Measurements from ENCODE around the gene KRT4. TPM values are rescaled to one million over a fixed set of nuclear protein-coding genes. Genes with fewer than 3 reads are reported as not detected.

The KRT4 gene
- total RNA-seq, 1 experiment from 2014 or later, result 5.2 TPM

DNA sequence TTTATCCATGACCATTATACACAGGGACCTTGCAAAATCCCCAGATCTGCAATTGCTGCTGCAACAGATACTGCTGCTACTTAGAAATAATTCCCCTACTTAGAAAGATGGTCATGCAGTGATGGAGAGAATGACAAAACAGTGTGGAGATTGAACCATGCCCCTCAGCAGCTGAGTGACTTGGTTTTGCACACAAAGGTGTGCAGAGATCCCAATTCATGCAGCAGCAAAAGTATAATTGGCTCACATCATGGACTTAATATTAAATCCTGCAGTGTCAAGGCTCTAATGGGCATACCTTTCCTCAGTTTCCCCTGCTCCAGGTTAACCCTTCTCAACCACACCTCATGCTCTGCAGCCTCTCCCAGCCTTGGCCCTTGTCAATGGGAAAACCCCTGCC, 37.9 kb upstream of the KRT4 start:
- no peaks in the 10 kb centered on the region for H3K27me3 ChIP-seq (replicated peaks; ENCODE audit: control insufficient read depth, insufficient read depth, low read length)
- no peak for DNase-seq
- Mint-ChIP-seq H3K36me3 (ENCODE audit: insufficient read depth, unreplicated experiment) (no peaks in the 10 kb centered on the region), H3K27ac (ENCODE audit: unreplicated experiment) (no peak overlapping the region), H3K9me3 (ENCODE audit: unreplicated experiment) (no peaks in the 10 kb centered on the region), H3K4me3 (ENCODE audit: unreplicated experiment) (no peak overlapping the region), H3K27me3 (ENCODE audit: insufficient read depth, unreplicated experiment) (peaks cover 3% of the 10 kb centered on the region), H3K4me1 (ENCODE audit: low read depth, unreplicated experiment) (no peaks in the 10 kb centered on the region)
- intact Hi-C loops (cut with micrococcal nuclease; ENCODE audit: unreplicated experiment), result no loop called here
- TF ChIP-seq, protein P1, sequence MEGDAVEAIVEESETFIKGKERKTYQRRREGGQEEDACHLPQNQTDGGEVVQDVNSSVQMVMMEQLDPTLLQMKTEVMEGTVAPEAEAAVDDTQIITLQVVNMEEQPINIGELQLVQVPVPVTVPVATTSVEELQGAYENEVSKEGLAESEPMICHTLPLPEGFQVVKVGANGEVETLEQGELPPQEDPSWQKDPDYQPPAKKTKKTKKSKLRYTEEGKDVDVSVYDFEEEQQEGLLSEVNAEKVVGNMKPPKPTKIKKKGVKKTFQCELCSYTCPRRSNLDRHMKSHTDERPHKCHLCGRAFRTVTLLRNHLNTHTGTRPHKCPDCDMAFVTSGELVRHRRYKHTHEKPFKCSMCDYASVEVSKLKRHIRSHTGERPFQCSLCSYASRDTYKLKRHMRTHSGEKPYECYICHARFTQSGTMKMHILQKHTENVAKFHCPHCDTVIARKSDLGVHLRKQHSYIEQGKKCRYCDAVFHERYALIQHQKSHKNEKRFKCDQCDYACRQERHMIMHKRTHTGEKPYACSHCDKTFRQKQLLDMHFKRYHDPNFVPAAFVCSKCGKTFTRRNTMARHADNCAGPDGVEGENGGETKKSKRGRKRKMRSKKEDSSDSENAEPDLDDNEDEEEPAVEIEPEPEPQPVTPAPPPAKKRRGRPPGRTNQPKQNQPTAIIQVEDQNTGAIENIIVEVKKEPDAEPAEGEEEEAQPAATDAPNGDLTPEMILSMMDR (IDR thresholded peaks at IDR 0.05; ENCODE audit: insufficient read depth in 1 of 2, low read depth in 1 of 2, low read length in 1 of 2, severe bottlenecking in 1 of 2, unreplicated experiment in 1 of 2), result no peak
- H3K4me3 ChIP-seq (ENCODE audit: low read depth, low read length), result no peak overlapping the region
- no TSS peak for BruUV-seq (replicated peaks)
- H3K4me1 ChIP-seq, result no peaks in the 10 kb centered on the region
- no peaks in the 10 kb centered on the region for H3K9me3 ChIP-seq
- POLR2A ChIA-PET, result no interaction called here
- H3K36me3 ChIP-seq (ENCODE audit: control insufficient read depth, insufficient read depth, low read length), result no peaks in the 10 kb centered on the region
- CTCF ChIA-PET, result no interaction called here

DNA sequence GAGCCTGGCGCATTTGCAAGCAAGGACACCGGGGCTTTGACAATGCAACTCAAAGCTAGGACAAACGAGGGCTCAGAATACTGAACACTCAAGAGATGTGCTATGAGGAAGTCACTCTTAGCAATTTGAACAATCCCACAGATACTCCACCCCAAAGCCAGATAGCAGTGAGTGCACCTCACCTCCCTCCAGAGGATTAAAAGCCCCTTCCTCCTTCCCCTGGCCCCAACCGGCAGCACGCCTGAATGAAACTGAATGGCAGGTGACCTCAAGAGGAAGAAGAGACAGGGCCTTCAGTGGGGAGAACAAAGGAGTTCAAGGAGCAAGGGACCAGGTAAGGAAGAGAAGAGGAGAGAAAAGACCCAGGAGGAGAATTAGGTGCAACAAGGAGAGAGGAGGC, 36.8 kb upstream of the KRT4 start:
- H3K9me3 Mint-ChIP-seq (ENCODE audit: unreplicated experiment), result no peaks in the 10 kb centered on the region
- no peaks in the 10 kb centered on the region for H3K9me3 ChIP-seq
- H3K4me1 ChIP-seq, result no peaks in the 10 kb centered on the region
- no peak overlapping the region for H3K4me3 ChIP-seq (ENCODE audit: low read depth, low read length)
- no peaks in the 10 kb centered on the region for H3K36me3 ChIP-seq (ENCODE audit: control insufficient read depth, insufficient read depth, low read length)
- TF ChIP-seq, protein P1 (IDR thresholded peaks at IDR 0.05; ENCODE audit: insufficient read depth in 1 of 2, low read depth in 1 of 2, low read length in 1 of 2, severe bottlenecking in 1 of 2, unreplicated experiment in 1 of 2), result no peak
- no peak overlapping the region for H3K4me3 Mint-ChIP-seq (ENCODE audit: unreplicated experiment)
- H3K27ac Mint-ChIP-seq (ENCODE audit: unreplicated experiment), result no peak overlapping the region
- no peak for DNase-seq
- ChIA-PET CTCF (no interaction called here), POLR2A (no interaction called here)
- H3K4me1 Mint-ChIP-seq (ENCODE audit: low read depth, unreplicated experiment), result no peaks in the 10 kb centered on the region
- no TSS peak for BruUV-seq (replicated peaks)
- intact Hi-C loops (cut with micrococcal nuclease; ENCODE audit: unreplicated experiment), result no loop called here
- H3K27me3 ChIP-seq (replicated peaks; ENCODE audit: control insufficient read depth, insufficient read depth, low read length), result no peaks in the 10 kb centered on the region
- H3K27me3 Mint-ChIP-seq (ENCODE audit: insufficient read depth, unreplicated experiment), result peaks cover 3% of the 10 kb centered on the region
- H3K36me3 Mint-ChIP-seq (ENCODE audit: insufficient read depth, unreplicated experiment), result no peaks in the 10 kb centered on the region

DNA sequence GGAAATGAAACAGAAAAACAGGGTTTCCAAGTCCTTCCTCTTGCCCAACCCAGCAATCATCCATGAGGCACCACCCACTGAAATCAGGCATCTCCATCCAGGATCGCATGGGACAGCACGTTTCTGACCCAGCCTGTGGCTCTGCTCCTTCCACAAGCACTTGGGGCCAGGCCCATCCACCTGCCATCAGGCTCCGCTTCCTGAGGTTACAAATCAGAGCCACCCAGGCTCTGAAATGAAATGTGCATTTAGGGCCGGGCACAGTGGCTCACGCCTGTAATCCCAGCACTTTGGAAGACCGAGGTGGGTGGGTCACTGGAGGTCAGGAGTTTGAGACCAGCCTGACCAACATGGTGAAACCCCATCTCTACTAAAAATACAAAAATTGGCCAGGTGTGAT, 35.6 kb upstream of the KRT4 start:
- no peak overlapping the region for H3K4me3 ChIP-seq (ENCODE audit: low read depth, low read length)
- TF ChIP-seq, protein P1 (IDR thresholded peaks at IDR 0.05; ENCODE audit: insufficient read depth in 1 of 2, low read depth in 1 of 2, low read length in 1 of 2, severe bottlenecking in 1 of 2, unreplicated experiment in 1 of 2), result no peak
- no peaks in the 10 kb centered on the region for H3K36me3 ChIP-seq (ENCODE audit: control insufficient read depth, insufficient read depth, low read length)
- Mint-ChIP-seq H3K4me3 (ENCODE audit: unreplicated experiment) (no peak overlapping the region), H3K27me3 (ENCODE audit: insufficient read depth, unreplicated experiment) (peaks cover 3% of the 10 kb centered on the region), H3K9me3 (ENCODE audit: unreplicated experiment) (peaks cover 9% of the 10 kb centered on the region), H3K4me1 (ENCODE audit: low read depth, unreplicated experiment) (no peaks in the 10 kb centered on the region), H3K36me3 (ENCODE audit: insufficient read depth, unreplicated experiment) (no peaks in the 10 kb centered on the region), H3K27ac (ENCODE audit: unreplicated experiment) (no peak overlapping the region)
- no TSS peak for BruUV-seq (replicated peaks)
- CTCF ChIA-PET, result no interaction called here
- no peaks in the 10 kb centered on the region for H3K4me1 ChIP-seq
- intact Hi-C loops (cut with micrococcal nuclease; ENCODE audit: unreplicated experiment), result no loop called here
- no peak for DNase-seq
- POLR2A ChIA-PET, result no interaction called here
- no peaks in the 10 kb centered on the region for H3K27me3 ChIP-seq (replicated peaks; ENCODE audit: control insufficient read depth, insufficient read depth, low read length)
- H3K9me3 ChIP-seq, result no peaks in the 10 kb centered on the region
